DND-41 (cell line): Measurements from ENCODE around the gene ODAD4.

Experiments used
- ATAC-seq: fragments of 200-7000 bp; cut with Tn5 transposase; 3 replicates; pipeline ENCODE4 v1.9.1; 2021; ENCODE audit warnings: low read depth; ENCODE audit not compliant: insufficient read depth
- DNase-seq: peaks from one replicate; pipeline ENCODE4 v3.0.0-alpha.2; 2020
- H2AFZ ChIP-seq: 2 replicates; pipeline ENCODE4 v1.6.0; 2012; ENCODE audit warnings: low read depth, low read length
- H3K27ac ChIP-seq: 2 replicates; pipeline ENCODE4 v1.5.1; 2012; ENCODE audit warnings: low read length, inconsistent platforms
- H3K27me3 ChIP-seq: fragments of 200-600 bp; sonication (generic); 2 replicates; pipeline ENCODE4 v1.6.0; 2012; ENCODE audit warnings: low read length, mild to moderate bottlenecking, inconsistent platforms; ENCODE audit not compliant: insufficient read depth, poor library complexity
- H3K36me3 ChIP-seq: 2 replicates; pipeline ENCODE4 v1.5.1; 2012; ENCODE audit warnings: low read length, inconsistent platforms; ENCODE audit not compliant: insufficient read depth
- H3K4me1 ChIP-seq: 2 replicates; pipeline ENCODE4 v1.5.1; 2012; ENCODE audit warnings: mild to moderate bottlenecking, low read length; ENCODE audit not compliant: insufficient read depth
- H3K4me2 ChIP-seq: 2 replicates; pipeline ENCODE4 v1.6.0; 2012; ENCODE audit warnings: mild to moderate bottlenecking, moderate library complexity, low read length, inconsistent platforms; ENCODE audit not compliant: insufficient read depth
- H3K4me3 ChIP-seq, 2 experiments: fragments of 200-600 bp in 1 of 2; shearing (Covaris generic) in 1 of 2; 2 replicates each; pipeline ENCODE4 v1.5.1; 2012 to 2016; ENCODE audit warnings: inconsistent platforms in 2 of 2, low read length in 2 of 2, mild to moderate bottlenecking in 2 of 2, low read depth in 1 of 2, moderate library complexity in 1 of 2
- H3K79me2 ChIP-seq: 2 replicates; pipeline ENCODE4 v1.6.0; 2012; ENCODE audit warnings: low read length, inconsistent platforms; ENCODE audit not compliant: insufficient read depth
- H3K9ac ChIP-seq: 2 replicates; pipeline ENCODE4 v1.6.0; 2012; ENCODE audit warnings: low read depth, mild to moderate bottlenecking, inconsistent platforms, low read length, moderate library complexity
- H3K9me3 ChIP-seq: 2 replicates; pipeline ENCODE4 v1.5.1; 2012; ENCODE audit warnings: low read length, moderate library complexity, mild to moderate bottlenecking, inconsistent platforms; ENCODE audit not compliant: insufficient read depth, severe bottlenecking
- H4K20me1 ChIP-seq: 2 replicates; pipeline ENCODE4 v1.6.0; 2012; ENCODE audit warnings: low read length; ENCODE audit not compliant: insufficient read depth
- EZH2 ChIP-seq: IDR thresholded peaks from 3 replicates; pipeline ENCODE4 v1.6.1; 2012; ENCODE audit warnings: borderline replicate concordance, low read depth, mild to moderate bottlenecking, moderate library complexity, low read length, inconsistent platforms; ENCODE audit not compliant: severe bottlenecking
- TF ChIP-seq, protein P1 (sequence below): IDR thresholded peaks from 2 replicates; pipeline ENCODE4 v1.5.1; 2012; ENCODE audit warnings: borderline replicate concordance, low read length, moderate library complexity, mild to moderate bottlenecking; ENCODE audit not compliant: poor library complexity, severe bottlenecking; ENCODE audit errors: extremely low read depth

ODAD4 gene

DNA sequence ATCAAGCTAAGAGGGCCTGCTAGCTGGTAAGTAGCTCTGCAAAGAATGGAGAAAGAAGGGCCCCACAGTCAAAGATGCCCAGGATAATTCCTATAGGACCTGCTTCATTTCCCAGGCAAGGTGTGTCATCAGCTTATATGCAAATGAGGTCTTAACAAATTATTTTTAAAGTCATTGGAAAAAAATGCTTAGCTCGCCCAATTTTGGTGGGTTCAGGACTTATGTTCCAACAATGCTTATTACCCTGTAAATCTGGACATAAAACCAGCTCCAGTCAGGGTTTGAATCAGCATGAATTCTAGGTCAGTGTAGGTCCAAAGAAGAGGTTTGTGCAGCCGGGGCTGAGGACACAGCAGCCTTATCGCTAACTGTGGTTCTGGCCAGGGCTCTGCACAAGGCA lies 37.0 kb upstream of the ODAD4 start:
- peaks cover 34% of the 10 kb centered on the region for H4K20me1 ChIP-seq
- H3K27ac ChIP-seq = no peak overlapping the region
- no peaks in the 10 kb centered on the region for H3K4me1 ChIP-seq
- H2AFZ ChIP-seq = no peak overlapping the region
- no peaks in the 10 kb centered on the region for H3K27me3 ChIP-seq
- no peaks in the 10 kb centered on the region; the same call in 1 of the 2 replicates for H3K79me2 ChIP-seq
- no peak overlapping the region for H3K4me3 ChIP-seq
- H3K36me3 ChIP-seq = peaks cover 95% of the 10 kb centered on the region
- H3K9me3 ChIP-seq = no peaks in the 10 kb centered on the region
- TF ChIP-seq, protein P1, sequence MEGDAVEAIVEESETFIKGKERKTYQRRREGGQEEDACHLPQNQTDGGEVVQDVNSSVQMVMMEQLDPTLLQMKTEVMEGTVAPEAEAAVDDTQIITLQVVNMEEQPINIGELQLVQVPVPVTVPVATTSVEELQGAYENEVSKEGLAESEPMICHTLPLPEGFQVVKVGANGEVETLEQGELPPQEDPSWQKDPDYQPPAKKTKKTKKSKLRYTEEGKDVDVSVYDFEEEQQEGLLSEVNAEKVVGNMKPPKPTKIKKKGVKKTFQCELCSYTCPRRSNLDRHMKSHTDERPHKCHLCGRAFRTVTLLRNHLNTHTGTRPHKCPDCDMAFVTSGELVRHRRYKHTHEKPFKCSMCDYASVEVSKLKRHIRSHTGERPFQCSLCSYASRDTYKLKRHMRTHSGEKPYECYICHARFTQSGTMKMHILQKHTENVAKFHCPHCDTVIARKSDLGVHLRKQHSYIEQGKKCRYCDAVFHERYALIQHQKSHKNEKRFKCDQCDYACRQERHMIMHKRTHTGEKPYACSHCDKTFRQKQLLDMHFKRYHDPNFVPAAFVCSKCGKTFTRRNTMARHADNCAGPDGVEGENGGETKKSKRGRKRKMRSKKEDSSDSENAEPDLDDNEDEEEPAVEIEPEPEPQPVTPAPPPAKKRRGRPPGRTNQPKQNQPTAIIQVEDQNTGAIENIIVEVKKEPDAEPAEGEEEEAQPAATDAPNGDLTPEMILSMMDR = no peak
- TF ChIP-seq EZH2 = no peak
- ATAC-seq (no peak), DNase-seq (no peak)
- no peak overlapping the region for H3K4me2 ChIP-seq
- H3K9ac ChIP-seq = no peak overlapping the region

DNA sequence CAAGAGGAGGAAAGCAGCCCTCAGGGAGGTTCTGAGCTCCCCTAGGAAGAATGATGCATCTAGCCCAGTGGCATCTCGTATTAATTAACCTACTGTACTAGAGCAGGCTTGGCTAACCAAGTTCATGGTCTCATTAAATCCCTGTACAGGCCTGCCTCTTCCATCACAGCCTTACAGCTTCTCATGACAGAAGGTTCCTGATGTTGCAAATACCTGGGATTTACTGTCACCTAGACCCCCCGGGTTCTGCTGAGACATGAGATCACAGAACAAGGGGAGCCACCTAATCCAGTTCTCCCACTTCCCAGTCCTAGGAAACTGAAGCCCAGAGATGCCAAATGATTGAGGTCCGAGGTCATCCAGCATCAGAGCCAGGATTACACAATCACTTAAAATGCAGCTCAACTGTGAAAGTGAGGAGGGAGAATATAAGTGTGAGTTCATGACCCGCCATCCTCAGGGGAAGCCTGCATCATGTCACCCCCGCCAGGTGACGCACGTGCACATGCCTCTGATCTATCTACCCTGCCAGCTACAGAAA lies 35.6 kb upstream of the ODAD4 start:
- DNase-seq (no peak), ATAC-seq (no peak)
- Histone ChIP-seq H3K4me3 (no peak overlapping the region), H3K4me1 (no peaks in the 10 kb centered on the region), H3K4me2 (no peak overlapping the region), H4K20me1 (peaks cover 30% of the 10 kb centered on the region), H2AFZ (no peak overlapping the region), H3K27ac (no peak overlapping the region), H3K27me3 (no peaks in the 10 kb centered on the region), H3K9ac (no peak overlapping the region), H3K36me3 (peaks cover 95% of the 10 kb centered on the region), H3K79me2 (no peaks in the 10 kb centered on the region; the same call in 1 of the 2 replicates), H3K9me3 (no peaks in the 10 kb centered on the region)
- TF ChIP-seq, protein P1 = no peak
- TF ChIP-seq EZH2 = no peak

DNA sequence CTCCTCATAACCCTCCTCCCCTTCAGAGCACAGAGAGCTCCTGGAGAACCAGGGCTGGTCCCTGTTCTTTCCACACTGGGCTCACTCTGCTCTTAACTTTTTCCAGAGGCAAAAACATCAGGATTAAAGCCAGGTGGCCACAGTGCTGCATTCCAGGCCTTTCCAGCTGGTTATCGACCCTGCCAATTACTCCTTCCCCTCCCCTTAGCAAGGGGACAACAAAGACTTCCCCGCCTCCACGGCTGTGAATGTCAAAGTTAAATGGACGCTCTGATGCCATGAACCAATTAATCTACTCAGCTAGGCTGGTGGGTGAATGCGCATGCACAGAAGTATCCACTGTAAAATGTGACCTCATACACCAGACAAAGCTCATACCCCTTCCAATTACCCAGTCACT lies 34.8 kb upstream of the ODAD4 start:
- no peak for DNase-seq
- Histone ChIP-seq H3K27ac (no peak overlapping the region), H3K9me3 (no peaks in the 10 kb centered on the region), H3K4me3 (no peak overlapping the region), H3K79me2 (no peaks in the 10 kb centered on the region; the same call in 1 of the 2 replicates), H3K4me1 (no peaks in the 10 kb centered on the region), H2AFZ (no peak overlapping the region), H3K36me3 (peaks cover 96% of the 10 kb centered on the region), H3K27me3 (no peaks in the 10 kb centered on the region), H3K9ac (no peak overlapping the region), H3K4me2 (no peak overlapping the region), H4K20me1 (peaks cover 30% of the 10 kb centered on the region)
- ATAC-seq = no peak
- no peak for TF ChIP-seq EZH2
- TF ChIP-seq, protein P1 = no peak
